DOHH2 (cell line): ENCODE results near the gene IGSF22.
"Not testable (repeated sequence)": the region's sequence is repeated elsewhere in the genome, so short reads cannot be mapped to it uniquely, and the experiment has no call there.

Source experiments
- H3F3A ChIP-seq: fragments of 200-600 bp; sonication (generic), shearing (Covaris generic); 2 replicates; pipeline ENCODE4 v1.6.0; 2016; ENCODE audit warnings: antibody characterized with exemption, mild to moderate bottlenecking; ENCODE audit not compliant: control insufficient read depth, insufficient read depth
- H3K27ac ChIP-seq: fragments of 200-600 bp; sonication (generic); 2 replicates; pipeline ENCODE4 v1.5.1; 2014; ENCODE audit warnings: low read depth, mild to moderate bottlenecking, low read length, moderate library complexity
- H3K27me3 ChIP-seq: fragments of 200-600 bp; sonication (generic); 2 replicates; pipeline ENCODE4 v1.6.1; 2014; ENCODE audit warnings: mild to moderate bottlenecking, low read length, mixed read lengths; ENCODE audit not compliant: control insufficient read depth
- H3K36me3 ChIP-seq: fragments of 200-600 bp; sonication (generic); 2 replicates; pipeline ENCODE4 v1.6.1; 2014; ENCODE audit warnings: mild to moderate bottlenecking, low read length, moderate library complexity, mixed read lengths; ENCODE audit not compliant: control insufficient read depth
- H3K4me1 ChIP-seq: fragments of 200-600 bp; sonication (generic); 2 replicates; pipeline ENCODE4 v1.6.1; 2014; ENCODE audit warnings: mild to moderate bottlenecking, low read length, mixed read lengths; ENCODE audit not compliant: control insufficient read depth
- H3K4me2 ChIP-seq: fragments of 200-600 bp; sonication (generic); 2 replicates; pipeline ENCODE4 v1.6.0; 2014; ENCODE audit warnings: mild to moderate bottlenecking, low read length, moderate library complexity
- H3K4me3 ChIP-seq: fragments of 200-600 bp; sonication (generic); 2 replicates; pipeline ENCODE4 v1.5.1; 2014; ENCODE audit warnings: mild to moderate bottlenecking, low read length, mixed read lengths
- H3K79me2 ChIP-seq: fragments of 200-600 bp; sonication (generic); 2 replicates; pipeline ENCODE4 v1.6.1; 2014; ENCODE audit warnings: mild to moderate bottlenecking, low read length, mixed read lengths; ENCODE audit not compliant: control insufficient read depth
- H3K9me2 ChIP-seq: fragments of 200-600 bp; sonication (generic); replicated peaks from 2 replicates; pipeline ENCODE4 v1.6.1; 2014; ENCODE audit warnings: mild to moderate bottlenecking, low read length, mixed read lengths; ENCODE audit not compliant: control insufficient read depth
- H3K9me3 ChIP-seq: fragments of 200-600 bp; sonication (generic); 2 replicates; pipeline ENCODE4 v1.6.1; 2014; ENCODE audit warnings: antibody characterized with exemption, low read length, mixed read lengths; ENCODE audit not compliant: control insufficient read depth, insufficient read depth
- H4K20me1 ChIP-seq: fragments of 200-600 bp; sonication (generic); 2 replicates; pipeline ENCODE4 v1.6.0; 2014; ENCODE audit warnings: low read depth, mild to moderate bottlenecking, antibody characterized with exemption, low read length, moderate library complexity; ENCODE audit not compliant: control insufficient read depth, insufficient read depth
- CTCF ChIP-seq: fragments of 200-600 bp; sonication (generic); IDR thresholded peaks from one replicate; pipeline ENCODE4 v1.5.1; 2014; ENCODE audit warnings: antibody characterized with exemption, mild to moderate bottlenecking, low read depth, low read length; ENCODE audit not compliant: poor library complexity, severe bottlenecking
- EZH2phosphoT487 ChIP-seq: fragments of 200-600 bp; sonication (generic); IDR thresholded peaks from 2 replicates; pipeline ENCODE4 v1.6.1; 2017; ENCODE audit warnings: borderline replicate concordance, mild to moderate bottlenecking, antibody characterized with exemption, low read length, moderate library complexity, mixed read lengths

The IGSF22 gene

DNA sequence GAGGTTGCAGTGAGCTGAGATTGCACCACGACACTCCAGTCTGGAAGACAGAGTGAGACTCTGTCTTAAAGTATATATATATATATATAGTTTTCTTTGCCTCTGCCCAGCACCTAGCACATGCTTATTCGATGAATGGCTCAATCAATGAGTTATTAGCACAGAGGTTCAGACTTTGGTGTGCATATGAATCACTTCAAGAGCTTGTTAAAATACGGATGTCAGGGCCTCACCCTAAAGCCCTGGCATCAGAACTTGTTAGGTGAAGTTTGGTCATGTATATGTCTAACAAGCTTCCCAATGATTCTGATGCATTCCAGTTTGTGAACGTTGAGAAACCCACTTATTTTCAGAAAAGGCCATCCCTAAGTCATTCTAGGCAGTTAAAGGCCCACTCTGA lies 49.2 kb downstream of the IGSF22 start:
- H3K36me3 ChIP-seq = no peaks in the 10 kb centered on the region
- H4K20me1 ChIP-seq = no peaks in the 10 kb centered on the region
- H3K79me2 ChIP-seq = no peaks in the 10 kb centered on the region
- H3K4me1 ChIP-seq = peaks cover 5% of the 10 kb centered on the region
- H3K9me3 ChIP-seq = no peaks in the 10 kb centered on the region
- no peak overlapping the region for H3K4me3 ChIP-seq
- no peak for TF ChIP-seq EZH2phosphoT487
- no peak for TF ChIP-seq CTCF
- no peaks in the 10 kb centered on the region for H3K27me3 ChIP-seq
- H3F3A ChIP-seq = no peaks in the 10 kb centered on the region
- no peaks in the 10 kb centered on the region for H3K9me2 ChIP-seq
- no peak overlapping the region for H3K4me2 ChIP-seq
- H3K27ac ChIP-seq = no peak overlapping the region

DNA sequence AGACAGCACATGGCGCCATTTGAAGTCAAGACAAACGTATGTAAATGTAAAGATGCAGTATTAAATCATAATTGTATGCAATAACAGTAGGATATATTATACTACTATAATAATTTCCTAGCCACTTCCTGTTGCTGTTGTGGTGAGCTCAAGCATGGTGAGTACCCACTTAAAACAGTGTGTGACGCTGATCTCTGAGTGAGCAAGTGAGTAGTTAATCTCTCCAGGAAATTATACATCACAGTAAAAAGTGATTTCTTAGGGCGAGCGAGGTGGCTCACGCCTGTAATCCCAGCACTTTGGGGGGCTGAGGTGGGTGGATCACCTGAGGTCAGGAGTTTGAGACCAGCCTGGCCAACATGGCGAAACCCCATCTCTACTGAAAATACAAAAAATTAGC lies 53.8 kb downstream of the IGSF22 start:
- H3K4me3 ChIP-seq, H3K27ac ChIP-seq: not testable (repeated sequence)

GRCh38 chr11:18671246-18671645 lies 54.7 kb downstream of the IGSF22 start:
- Histone ChIP-seq H3K27me3 (no peaks in the 10 kb centered on the region), H3F3A (no peaks in the 10 kb centered on the region), H3K27ac (no peak overlapping the region), H4K20me1 (no peaks in the 10 kb centered on the region), H3K79me2 (no peaks in the 10 kb centered on the region), H3K4me2 (no peak overlapping the region), H3K4me3 (no peak overlapping the region), H3K9me2 (no peaks in the 10 kb centered on the region), H3K9me3 (no peaks in the 10 kb centered on the region), H3K36me3 (no peaks in the 10 kb centered on the region), H3K4me1 (peaks cover 5% of the 10 kb centered on the region)
- no peak for TF ChIP-seq CTCF
- no peak for TF ChIP-seq EZH2phosphoT487

More for the DNA sequence above, 53.8 kb downstream of the IGSF22 start:
- not testable (repeated sequence) for H3K79me2 ChIP-seq, H3K4me2 ChIP-seq, H3K36me3 ChIP-seq, H3K27me3 ChIP-seq, H3F3A ChIP-seq, H3K9me2 ChIP-seq, H3K9me3 ChIP-seq, H3K4me1 ChIP-seq, H4K20me1 ChIP-seq

GRCh38 chr11:18669711-18670110 lies 56.3 kb downstream of the IGSF22 start:
- no peaks in the 10 kb centered on the region for H3K9me2 ChIP-seq
- H4K20me1 ChIP-seq = no peaks in the 10 kb centered on the region
- no peaks in the 10 kb centered on the region; the same call in 1 of the 2 replicates for H3K27me3 ChIP-seq
- H3K4me3 ChIP-seq = no peak overlapping the region
- H3K4me1 ChIP-seq = peaks cover 5% of the 10 kb centered on the region
- H3K36me3 ChIP-seq = no peaks in the 10 kb centered on the region
- TF ChIP-seq EZH2phosphoT487 (no peak), CTCF (no peak)
- H3K4me2 ChIP-seq = no peak overlapping the region
- no peaks in the 10 kb centered on the region for H3K9me3 ChIP-seq
- H3K27ac ChIP-seq = no peak overlapping the region
- no peaks in the 10 kb centered on the region for H3K79me2 ChIP-seq
- no peaks in the 10 kb centered on the region for H3F3A ChIP-seq
